ENCODE measurements around the gene C19orf44.
A peak's percentile ranks its signal among the peaks of the same experiment; 100 is the strongest.

The C19orf44 gene

GRCh38 chr19:16456652-16457194, 39.5 kb upstream of the C19orf44 start:
- TF ChIP-seq CTCF (conservative IDR thresholded peaks at IDR 0.05; ENCODE audit: low read length) = no peak
- DNase-seq (ENCODE audit: low read depth) = no peak
- no peak overlapping the region for H3K4me3 ChIP-seq (ENCODE audit: low read length)

GRCh38 chr19:16457195-16457953, 38.8 kb upstream of the C19orf44 start:
- peak; percentile 46 for DNase-seq (ENCODE audit: low read depth)

GRCh38 chr19:16457954-16458331, 38.3 kb upstream of the C19orf44 start:
- no peak for DNase-seq (ENCODE audit: low read depth)
- no peak overlapping the region for H3K4me3 ChIP-seq (ENCODE audit: low read length)
- no peak for TF ChIP-seq CTCF (conservative IDR thresholded peaks at IDR 0.05; ENCODE audit: low read length)

More at GRCh38 chr19:16457195-16457953, 38.8 kb upstream of the C19orf44 start:
- no peak for TF ChIP-seq CTCF (conservative IDR thresholded peaks at IDR 0.05; ENCODE audit: low read length)
- no peak overlapping the region for H3K4me3 ChIP-seq (ENCODE audit: low read length)

GRCh38 chr19:16458391-16459341, 37.5 kb upstream of the C19orf44 start:
- no peak for TF ChIP-seq CTCF (conservative IDR thresholded peaks at IDR 0.05; ENCODE audit: low read length)
- H3K4me3 ChIP-seq (ENCODE audit: low read length) = no peak overlapping the region
- no peak for DNase-seq (ENCODE audit: low read depth)

GRCh38 chr19:16459680-16460079, 36.5 kb upstream of the C19orf44 start:
- DNase-seq (ENCODE audit: low read depth) = peak; percentile 48
- no peak for TF ChIP-seq CTCF (conservative IDR thresholded peaks at IDR 0.05; ENCODE audit: low read length)
- no peak overlapping the region for H3K4me3 ChIP-seq (ENCODE audit: low read length)

GRCh38 chr19:16460454-16460853, 35.7 kb upstream of the C19orf44 start:
- H3K4me3 ChIP-seq (ENCODE audit: low read length) = no peak overlapping the region
- no peak for TF ChIP-seq CTCF (conservative IDR thresholded peaks at IDR 0.05; ENCODE audit: low read length)

More at GRCh38 chr19:16460454-16460853, 35.7 kb upstream of the C19orf44 start:
- no peak for DNase-seq (ENCODE audit: low read depth)

Data from AG10803 (cell line).